Liver (tissue), 3 donors: Measurements from ENCODE around the gene ZMYM4.

Experiments
- EGR1 ChIP-seq, 2 donors: IDR thresholded peaks; 2 replicates each; pipeline ENCODE4 v1.6.1; 2016 to 2018; ENCODE audit warnings: antibody characterized with exemption in 2 of 2, low read depth in 2 of 2
- GABPA ChIP-seq, 2 donors: IDR thresholded peaks in 1 of 2; conservative IDR thresholded peaks in 1 of 2; 2 replicates each; pipeline ENCODE4 v1.6.1; 2016; ENCODE audit warnings: antibody characterized with exemption in 2 of 2, mild to moderate bottlenecking in 1 of 2, moderate library complexity in 1 of 2
- HNF4G ChIP-seq: IDR thresholded peaks from 2 replicates; pipeline ENCODE4 v1.6.1; 2016; ENCODE audit warnings: antibody characterized with exemption
- JUND ChIP-seq, 2 donors: IDR thresholded peaks; 2 replicates each; pipeline ENCODE4 v1.6.1; 2016; ENCODE audit warnings: antibody characterized with exemption in 2 of 2
- RAD21 ChIP-seq, 2 donors: IDR thresholded peaks; 2 replicates each; pipeline ENCODE4 v1.6.1; 2016; ENCODE audit warnings: antibody characterized with exemption in 2 of 2, mild to moderate bottlenecking in 2 of 2
- SP1 ChIP-seq: IDR thresholded peaks from 2 replicates; pipeline ENCODE4 v1.6.1; 2018; ENCODE audit warnings: antibody characterized with exemption, mild to moderate bottlenecking
- TAF1 ChIP-seq: conservative IDR thresholded peaks from 2 replicates; pipeline ENCODE4 v1.6.1; 2016; ENCODE audit warnings: antibody characterized with exemption, mild to moderate bottlenecking
- TF ChIP-seq, protein P1 (sequence below): fragments of 150-350 bp; IDR thresholded peaks from 2 replicates; pipeline ENCODE4 v1.5.1; 2017; ENCODE audit warnings: improper control_type of control experiment, low read depth, low read length; ENCODE audit not compliant: missing input control
- TF ChIP-seq, protein P2 (sequence below): IDR thresholded peaks from 2 replicates; pipeline ENCODE4 v1.6.1; 2016; ENCODE audit warnings: antibody characterized with exemption
- TF ChIP-seq, protein P3 (sequence below): IDR thresholded peaks from 2 replicates; pipeline ENCODE4 v1.6.1; 2016; ENCODE audit warnings: antibody characterized with exemption, mild to moderate bottlenecking
- TF ChIP-seq, protein P4 (sequence below): IDR thresholded peaks from 2 replicates; pipeline ENCODE4 v1.6.1; 2016; ENCODE audit warnings: antibody characterized with exemption
- TF ChIP-seq, protein P5 (sequence below): IDR thresholded peaks from 2 replicates; pipeline ENCODE4 v1.6.1; 2016; ENCODE audit warnings: antibody characterized with exemption
- donor health status: healthy.
- donor health status: healthy.

DNA sequence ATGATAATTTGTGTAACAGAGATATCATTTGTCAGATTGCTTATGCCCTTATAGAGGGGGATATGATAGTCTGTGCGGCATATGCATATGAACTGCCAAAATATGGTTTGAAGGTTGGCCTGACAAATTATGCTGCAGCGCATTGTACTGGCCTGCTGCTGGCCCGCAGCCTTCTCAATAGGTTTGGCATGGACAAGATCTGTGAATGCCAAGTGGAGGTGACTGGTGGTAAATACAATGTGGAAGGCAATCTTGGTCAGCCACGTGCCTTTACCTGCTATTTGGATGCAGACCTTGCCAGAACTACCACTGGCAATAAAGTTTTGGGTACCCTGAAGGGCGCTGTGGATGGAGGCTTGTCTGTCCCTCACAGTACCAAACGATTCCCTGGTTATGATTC, 82.4 kb downstream of the ZMYM4 start:
- TF ChIP-seq, protein P1, sequence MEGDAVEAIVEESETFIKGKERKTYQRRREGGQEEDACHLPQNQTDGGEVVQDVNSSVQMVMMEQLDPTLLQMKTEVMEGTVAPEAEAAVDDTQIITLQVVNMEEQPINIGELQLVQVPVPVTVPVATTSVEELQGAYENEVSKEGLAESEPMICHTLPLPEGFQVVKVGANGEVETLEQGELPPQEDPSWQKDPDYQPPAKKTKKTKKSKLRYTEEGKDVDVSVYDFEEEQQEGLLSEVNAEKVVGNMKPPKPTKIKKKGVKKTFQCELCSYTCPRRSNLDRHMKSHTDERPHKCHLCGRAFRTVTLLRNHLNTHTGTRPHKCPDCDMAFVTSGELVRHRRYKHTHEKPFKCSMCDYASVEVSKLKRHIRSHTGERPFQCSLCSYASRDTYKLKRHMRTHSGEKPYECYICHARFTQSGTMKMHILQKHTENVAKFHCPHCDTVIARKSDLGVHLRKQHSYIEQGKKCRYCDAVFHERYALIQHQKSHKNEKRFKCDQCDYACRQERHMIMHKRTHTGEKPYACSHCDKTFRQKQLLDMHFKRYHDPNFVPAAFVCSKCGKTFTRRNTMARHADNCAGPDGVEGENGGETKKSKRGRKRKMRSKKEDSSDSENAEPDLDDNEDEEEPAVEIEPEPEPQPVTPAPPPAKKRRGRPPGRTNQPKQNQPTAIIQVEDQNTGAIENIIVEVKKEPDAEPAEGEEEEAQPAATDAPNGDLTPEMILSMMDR: no peak
- TF ChIP-seq GABPA (IDR thresholded peaks at IDR 0.05 in 1 of 2, conservative IDR thresholded peaks at IDR 0.05 in 1 of 2) (no peak), HNF4G (no peak), JUND (IDR thresholded peaks at IDR 0.05) (no peak), SP1 (no peak), RAD21 (IDR thresholded peaks at IDR 0.05) (no peak), TAF1 (no peak), EGR1 (IDR thresholded peaks at IDR 0.05; ENCODE audit: low read depth in 2 of 2) (no peak)
- TF ChIP-seq, protein P2, sequence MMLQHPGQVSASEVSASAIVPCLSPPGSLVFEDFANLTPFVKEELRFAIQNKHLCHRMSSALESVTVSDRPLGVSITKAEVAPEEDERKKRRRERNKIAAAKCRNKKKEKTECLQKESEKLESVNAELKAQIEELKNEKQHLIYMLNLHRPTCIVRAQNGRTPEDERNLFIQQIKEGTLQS: no peak
- TF ChIP-seq, protein P3, sequence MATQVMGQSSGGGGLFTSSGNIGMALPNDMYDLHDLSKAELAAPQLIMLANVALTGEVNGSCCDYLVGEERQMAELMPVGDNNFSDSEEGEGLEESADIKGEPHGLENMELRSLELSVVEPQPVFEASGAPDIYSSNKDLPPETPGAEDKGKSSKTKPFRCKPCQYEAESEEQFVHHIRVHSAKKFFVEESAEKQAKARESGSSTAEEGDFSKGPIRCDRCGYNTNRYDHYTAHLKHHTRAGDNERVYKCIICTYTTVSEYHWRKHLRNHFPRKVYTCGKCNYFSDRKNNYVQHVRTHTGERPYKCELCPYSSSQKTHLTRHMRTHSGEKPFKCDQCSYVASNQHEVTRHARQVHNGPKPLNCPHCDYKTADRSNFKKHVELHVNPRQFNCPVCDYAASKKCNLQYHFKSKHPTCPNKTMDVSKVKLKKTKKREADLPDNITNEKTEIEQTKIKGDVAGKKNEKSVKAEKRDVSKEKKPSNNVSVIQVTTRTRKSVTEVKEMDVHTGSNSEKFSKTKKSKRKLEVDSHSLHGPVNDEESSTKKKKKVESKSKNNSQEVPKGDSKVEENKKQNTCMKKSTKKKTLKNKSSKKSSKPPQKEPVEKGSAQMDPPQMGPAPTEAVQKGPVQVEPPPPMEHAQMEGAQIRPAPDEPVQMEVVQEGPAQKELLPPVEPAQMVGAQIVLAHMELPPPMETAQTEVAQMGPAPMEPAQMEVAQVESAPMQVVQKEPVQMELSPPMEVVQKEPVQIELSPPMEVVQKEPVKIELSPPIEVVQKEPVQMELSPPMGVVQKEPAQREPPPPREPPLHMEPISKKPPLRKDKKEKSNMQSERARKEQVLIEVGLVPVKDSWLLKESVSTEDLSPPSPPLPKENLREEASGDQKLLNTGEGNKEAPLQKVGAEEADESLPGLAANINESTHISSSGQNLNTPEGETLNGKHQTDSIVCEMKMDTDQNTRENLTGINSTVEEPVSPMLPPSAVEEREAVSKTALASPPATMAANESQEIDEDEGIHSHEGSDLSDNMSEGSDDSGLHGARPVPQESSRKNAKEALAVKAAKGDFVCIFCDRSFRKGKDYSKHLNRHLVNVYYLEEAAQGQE: no peak
- TF ChIP-seq, protein P4, sequence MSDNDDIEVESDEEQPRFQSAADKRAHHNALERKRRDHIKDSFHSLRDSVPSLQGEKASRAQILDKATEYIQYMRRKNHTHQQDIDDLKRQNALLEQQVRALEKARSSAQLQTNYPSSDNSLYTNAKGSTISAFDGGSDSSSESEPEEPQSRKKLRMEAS: no peak
- TF ChIP-seq, protein P5, sequence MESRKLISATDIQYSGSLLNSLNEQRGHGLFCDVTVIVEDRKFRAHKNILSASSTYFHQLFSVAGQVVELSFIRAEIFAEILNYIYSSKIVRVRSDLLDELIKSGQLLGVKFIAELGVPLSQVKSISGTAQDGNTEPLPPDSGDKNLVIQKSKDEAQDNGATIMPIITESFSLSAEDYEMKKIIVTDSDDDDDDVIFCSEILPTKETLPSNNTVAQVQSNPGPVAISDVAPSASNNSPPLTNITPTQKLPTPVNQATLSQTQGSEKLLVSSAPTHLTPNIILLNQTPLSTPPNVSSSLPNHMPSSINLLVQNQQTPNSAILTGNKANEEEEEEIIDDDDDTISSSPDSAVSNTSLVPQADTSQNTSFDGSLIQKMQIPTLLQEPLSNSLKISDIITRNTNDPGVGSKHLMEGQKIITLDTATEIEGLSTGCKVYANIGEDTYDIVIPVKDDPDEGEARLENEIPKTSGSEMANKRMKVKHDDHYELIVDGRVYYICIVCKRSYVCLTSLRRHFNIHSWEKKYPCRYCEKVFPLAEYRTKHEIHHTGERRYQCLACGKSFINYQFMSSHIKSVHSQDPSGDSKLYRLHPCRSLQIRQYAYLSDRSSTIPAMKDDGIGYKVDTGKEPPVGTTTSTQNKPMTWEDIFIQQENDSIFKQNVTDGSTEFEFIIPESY: no peak
